A172 (cell line): Measurements from ENCODE around the gene TMEM17. TPM values are rescaled to one million over a fixed set of nuclear protein-coding genes. Genes with fewer than 3 reads are reported as not detected.

Experiments
- DNase-seq: peaks from one replicate; pipeline ENCODE4 v3.0.0-alpha.2; 2015; ENCODE audit warnings: low spot score
- total RNA-seq: library from RNA; depleted of rRNA; stranded (reverse); fragments of >200 nt; shearing (Covaris generic); gene quantifications from 2 replicates; pipeline ENCODE4 v1.2.3, GENCODE V29; 2014; rRNA removed

The TMEM17 gene
- total RNA-seq, 1 experiment from 2014 or later: 3.7 TPM

GRCh38 chr2:62456721-62457539, 49.1 kb downstream of the TMEM17 start:
- DNase-seq: peak; percentile 66

DNA sequence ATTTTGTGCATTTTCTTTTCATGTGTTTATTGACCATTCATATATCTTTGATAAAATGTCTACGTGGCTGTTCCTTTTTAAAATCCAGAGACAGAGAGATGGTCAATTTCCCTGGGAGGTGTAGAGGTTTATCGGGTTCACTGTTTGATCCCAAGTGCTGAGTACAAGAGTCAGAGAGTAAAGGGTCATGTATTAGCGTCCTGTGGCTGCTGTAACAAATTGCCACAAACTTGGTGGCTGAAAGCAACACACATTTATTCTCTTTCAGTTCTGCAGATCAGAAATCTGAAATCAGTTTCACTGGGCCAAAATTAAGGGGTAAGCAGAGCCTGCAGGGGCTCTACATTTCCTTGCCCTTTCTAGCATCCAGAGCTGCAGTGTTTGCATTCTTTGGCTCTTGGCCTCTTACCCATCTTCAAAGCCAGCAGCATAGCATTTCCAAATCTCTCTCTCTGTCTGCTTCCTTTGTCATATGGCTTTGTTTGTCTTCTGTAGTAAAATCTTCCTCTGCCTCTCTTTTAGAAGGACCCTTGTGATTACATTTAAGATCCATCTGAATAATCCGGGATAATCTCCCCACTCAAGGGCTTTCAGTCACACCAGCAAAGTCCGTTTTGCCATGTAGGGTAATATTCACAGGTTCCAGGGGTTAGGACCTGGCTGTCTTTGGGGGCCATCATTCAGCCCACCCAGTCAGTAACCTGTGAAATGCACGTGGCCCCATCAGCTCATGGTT, 49.9 kb downstream of the TMEM17 start:
- no peak for DNase-seq

GRCh38 chr2:62453955-62454354, 52.0 kb downstream of the TMEM17 start:
- no peak for DNase-seq

GRCh38 chr2:62452701-62453454, 53.1 kb downstream of the TMEM17 start:
- no peak for DNase-seq

- no peak for DNase-seq
Observed at GRCh38 chr2:62450716-62451191, 55.2 kb downstream of the TMEM17 start.

Other genes starting within 250 kb of the TMEM17 start
- gene EHBP1, start 199.5 kb upstream of the TMEM17 start, total RNA-seq: 40.5 and 47.2 TPM in 2 replicates